Neural cell (in vitro differentiated cells): ENCODE data around the gene FSTL5. TPM values are rescaled to one million over a fixed set of nuclear protein-coding genes. Genes with fewer than 3 reads are reported as not detected.

Experiments used
- H2AFZ ChIP-seq: fragments of 200-600, 300-800 bp; sonication (generic), shearing (Covaris generic); 2 replicates; pipeline ENCODE4 v1.6.0; 2014; ENCODE audit warnings: low read depth, mild to moderate bottlenecking, antibody characterized with exemption, low read length, moderate library complexity
- H3F3A ChIP-seq: fragments of 200-600 bp; shearing (Covaris generic); 2 replicates; pipeline ENCODE4 v1.6.1; 2016; ENCODE audit warnings: mild to moderate bottlenecking, moderate library complexity, mixed read lengths, antibody characterized with exemption, low read length; ENCODE audit not compliant: insufficient read depth, poor library complexity, severe bottlenecking
- H3K27ac ChIP-seq: fragments of 200-600, 300-800 bp; sonication (generic), shearing (Covaris generic); 2 replicates; pipeline ENCODE4 v1.5.1; 2014; ENCODE audit warnings: mild to moderate bottlenecking, low read length, moderate library complexity
- H3K27me3 ChIP-seq: fragments of 300-800, 200-600 bp; sonication (generic), shearing (Covaris generic); 2 replicates; pipeline ENCODE4 v1.6.0; 2014; ENCODE audit warnings: mild to moderate bottlenecking, low read depth, low read length, moderate library complexity; ENCODE audit not compliant: insufficient read depth
- H3K36me3 ChIP-seq: fragments of 300-800, 200-600 bp; sonication (generic), shearing (Covaris generic); 2 replicates; pipeline ENCODE4 v1.5.1; 2014; ENCODE audit warnings: mild to moderate bottlenecking, antibody characterized with exemption, low read length, moderate library complexity; ENCODE audit not compliant: insufficient read depth
- H3K4me2 ChIP-seq: fragments of 300-800, 200-600 bp; sonication (generic), shearing (Covaris generic); 2 replicates; pipeline ENCODE4 v1.6.0; 2014; ENCODE audit warnings: mild to moderate bottlenecking, low read length
- H3K4me3 ChIP-seq: fragments of 300-800, 200-600 bp; sonication (generic), shearing (Covaris generic); 2 replicates; pipeline ENCODE4 v1.5.1; 2014; ENCODE audit warnings: mild to moderate bottlenecking, low read length, moderate library complexity
- H3K79me2 ChIP-seq: fragments of 200-600 bp; shearing (Covaris generic); replicated peaks from 2 replicates; pipeline ENCODE4 v1.6.0; 2014; ENCODE audit warnings: mild to moderate bottlenecking, low read length, moderate library complexity; ENCODE audit not compliant: insufficient read depth
- H3K9ac ChIP-seq: fragments of 300-800, 200-600 bp; sonication (generic), shearing (Covaris generic); 2 replicates; pipeline ENCODE4 v1.6.1; 2016; ENCODE audit warnings: mild to moderate bottlenecking, low read length, mixed read lengths
- H3K9me2 ChIP-seq: fragments of 200-600 bp; shearing (Covaris generic); 2 replicates; pipeline ENCODE4 v1.6.1; 2016; ENCODE audit warnings: mild to moderate bottlenecking, low read length, mixed read lengths; ENCODE audit not compliant: insufficient read depth
- H3K9me3 ChIP-seq: fragments of 200-600, 300-800 bp; sonication (generic), shearing (Covaris generic); 2 replicates; pipeline ENCODE4 v1.6.1; 2016; ENCODE audit warnings: mild to moderate bottlenecking, mixed run types, low read length, moderate library complexity, mixed read lengths
- H4K20me1 ChIP-seq: fragments of 200-600 bp; shearing (Covaris generic); 2 replicates; pipeline ENCODE4 v1.6.1; 2016; ENCODE audit warnings: mild to moderate bottlenecking, mixed run types; ENCODE audit not compliant: insufficient read depth
- EP300 ChIP-seq: fragments of 450-650 bp; conservative IDR thresholded peaks from 2 replicates; pipeline ENCODE4 v1.6.1; 2014; ENCODE audit warnings: antibody characterized with exemption, mild to moderate bottlenecking, moderate library complexity; ENCODE audit not compliant: poor library complexity, severe bottlenecking
- EZH2 ChIP-seq: fragments of 200-600, 300-800 bp; shearing (Covaris generic), sonication (generic); IDR thresholded peaks from 2 replicates; pipeline ENCODE4 v1.6.1; 2014; ENCODE audit warnings: antibody characterized with exemption, low read length, borderline replicate concordance, mild to moderate bottlenecking; ENCODE audit not compliant: insufficient read depth, poor library complexity, severe bottlenecking
- MXI1 ChIP-seq: fragments of 450-650 bp; conservative IDR thresholded peaks from 2 replicates; pipeline ENCODE4 v1.6.1; 2014; ENCODE audit warnings: antibody characterized with exemption, mild to moderate bottlenecking; ENCODE audit not compliant: poor library complexity, severe bottlenecking
- POLR2AphosphoS5 ChIP-seq: IDR thresholded peaks from 2 replicates; pipeline ENCODE4 v1.6.1; 2012
- RAD21 ChIP-seq: fragments of 450-650 bp; conservative IDR thresholded peaks from 2 replicates; pipeline ENCODE4 v1.6.1; 2014; ENCODE audit warnings: antibody characterized with exemption, mild to moderate bottlenecking, moderate library complexity
- SMC3 ChIP-seq: fragments of 450-650 bp; conservative IDR thresholded peaks from 2 replicates; pipeline ENCODE4 v1.6.1; 2014; ENCODE audit warnings: antibody characterized with exemption, mild to moderate bottlenecking, moderate library complexity; ENCODE audit not compliant: poor library complexity
- TAF1 ChIP-seq: IDR thresholded peaks from 2 replicates; pipeline ENCODE4 v1.6.1; 2012; ENCODE audit warnings: low read depth
- polyA plus RNA-seq: library from polyadenylated mRNA; depleted of rRNA; stranded (reverse); fragments of >200 nt; gene quantifications from 2 replicates; pipeline ENCODE4 v1.2.3, GENCODE V29; 2014
- TF ChIP-seq, protein P1 (sequence below): fragments of 450-650 bp; IDR thresholded peaks from 2 replicates; pipeline ENCODE4 v1.5.1; 2014; ENCODE audit warnings: antibody characterized with exemption, mild to moderate bottlenecking, moderate library complexity; ENCODE audit not compliant: poor library complexity, severe bottlenecking
- TF ChIP-seq, protein P2 (sequence below): IDR thresholded peaks from 2 replicates; pipeline ENCODE4 v1.6.1; 2012; ENCODE audit warnings: borderline replicate concordance

Gene FSTL5
- polyA plus RNA-seq, 1 donor from 2014 or later, result 6.8 TPM

DNA sequence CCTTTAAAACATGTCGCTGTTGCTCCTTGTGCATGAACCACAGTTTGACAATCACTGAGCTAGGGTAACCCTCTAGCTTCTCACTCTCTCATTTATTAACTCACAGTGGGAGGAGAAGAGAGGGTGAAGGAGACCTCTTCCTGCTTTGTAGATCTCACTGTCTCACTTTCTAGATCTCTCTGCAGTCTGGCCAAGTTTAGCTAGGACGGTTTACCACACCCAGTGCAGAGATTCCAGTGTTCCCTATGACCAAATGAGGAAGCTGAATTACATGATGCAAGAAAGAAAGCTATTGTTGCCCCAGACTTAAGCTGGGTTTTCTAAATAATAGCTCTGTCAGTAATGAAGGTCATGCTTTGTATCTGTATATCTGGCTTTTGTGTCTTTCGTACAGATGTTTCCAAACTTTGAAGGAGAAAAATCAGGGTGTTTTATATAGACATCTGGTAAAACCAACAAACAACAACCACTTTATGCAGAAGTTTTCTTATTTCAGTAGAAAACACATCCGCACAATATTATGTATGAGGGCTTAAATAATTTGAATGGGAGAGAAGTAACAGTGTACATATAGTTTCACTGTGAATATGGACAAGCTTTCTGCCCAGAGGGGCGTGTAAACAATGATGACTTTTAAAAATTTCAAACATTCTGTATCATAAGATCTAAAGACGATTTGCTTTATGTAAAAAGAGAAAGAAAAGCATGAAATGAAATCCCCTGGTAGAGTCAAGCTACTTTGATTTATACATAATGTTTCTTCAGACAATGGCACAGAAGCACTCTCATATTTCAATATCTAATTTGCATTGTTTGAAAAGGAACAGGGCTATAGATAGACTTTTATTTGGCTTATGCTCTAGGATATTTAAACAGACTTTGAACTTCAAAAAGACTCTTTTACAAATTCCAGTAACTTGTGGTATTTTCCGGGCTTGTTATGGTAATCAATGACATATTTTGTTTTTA, 582.3 kb downstream of the FSTL5 start:
- Histone ChIP-seq H3K9ac (no peak overlapping the region), H2AFZ (no peak overlapping the region), H3K79me2 (no peaks in the 10 kb centered on the region), H3K27ac (no peak overlapping the region), H3F3A (no peaks in the 10 kb centered on the region), H3K4me2 (no peak overlapping the region), H3K9me2 (no peaks in the 10 kb centered on the region), H3K36me3 (no peaks in the 10 kb centered on the region), H3K9me3 (no peaks in the 10 kb centered on the region), H3K4me3 (no peak overlapping the region), H3K27me3 (no peaks in the 10 kb centered on the region), H4K20me1 (no peaks in the 10 kb centered on the region)
- TF ChIP-seq, protein P1, sequence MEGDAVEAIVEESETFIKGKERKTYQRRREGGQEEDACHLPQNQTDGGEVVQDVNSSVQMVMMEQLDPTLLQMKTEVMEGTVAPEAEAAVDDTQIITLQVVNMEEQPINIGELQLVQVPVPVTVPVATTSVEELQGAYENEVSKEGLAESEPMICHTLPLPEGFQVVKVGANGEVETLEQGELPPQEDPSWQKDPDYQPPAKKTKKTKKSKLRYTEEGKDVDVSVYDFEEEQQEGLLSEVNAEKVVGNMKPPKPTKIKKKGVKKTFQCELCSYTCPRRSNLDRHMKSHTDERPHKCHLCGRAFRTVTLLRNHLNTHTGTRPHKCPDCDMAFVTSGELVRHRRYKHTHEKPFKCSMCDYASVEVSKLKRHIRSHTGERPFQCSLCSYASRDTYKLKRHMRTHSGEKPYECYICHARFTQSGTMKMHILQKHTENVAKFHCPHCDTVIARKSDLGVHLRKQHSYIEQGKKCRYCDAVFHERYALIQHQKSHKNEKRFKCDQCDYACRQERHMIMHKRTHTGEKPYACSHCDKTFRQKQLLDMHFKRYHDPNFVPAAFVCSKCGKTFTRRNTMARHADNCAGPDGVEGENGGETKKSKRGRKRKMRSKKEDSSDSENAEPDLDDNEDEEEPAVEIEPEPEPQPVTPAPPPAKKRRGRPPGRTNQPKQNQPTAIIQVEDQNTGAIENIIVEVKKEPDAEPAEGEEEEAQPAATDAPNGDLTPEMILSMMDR, result no peak
- TF ChIP-seq POLR2AphosphoS5, result no peak
- no peak for TF ChIP-seq TAF1
- no peak for TF ChIP-seq SMC3
- no peak for TF ChIP-seq RAD21
- TF ChIP-seq, protein P2, sequence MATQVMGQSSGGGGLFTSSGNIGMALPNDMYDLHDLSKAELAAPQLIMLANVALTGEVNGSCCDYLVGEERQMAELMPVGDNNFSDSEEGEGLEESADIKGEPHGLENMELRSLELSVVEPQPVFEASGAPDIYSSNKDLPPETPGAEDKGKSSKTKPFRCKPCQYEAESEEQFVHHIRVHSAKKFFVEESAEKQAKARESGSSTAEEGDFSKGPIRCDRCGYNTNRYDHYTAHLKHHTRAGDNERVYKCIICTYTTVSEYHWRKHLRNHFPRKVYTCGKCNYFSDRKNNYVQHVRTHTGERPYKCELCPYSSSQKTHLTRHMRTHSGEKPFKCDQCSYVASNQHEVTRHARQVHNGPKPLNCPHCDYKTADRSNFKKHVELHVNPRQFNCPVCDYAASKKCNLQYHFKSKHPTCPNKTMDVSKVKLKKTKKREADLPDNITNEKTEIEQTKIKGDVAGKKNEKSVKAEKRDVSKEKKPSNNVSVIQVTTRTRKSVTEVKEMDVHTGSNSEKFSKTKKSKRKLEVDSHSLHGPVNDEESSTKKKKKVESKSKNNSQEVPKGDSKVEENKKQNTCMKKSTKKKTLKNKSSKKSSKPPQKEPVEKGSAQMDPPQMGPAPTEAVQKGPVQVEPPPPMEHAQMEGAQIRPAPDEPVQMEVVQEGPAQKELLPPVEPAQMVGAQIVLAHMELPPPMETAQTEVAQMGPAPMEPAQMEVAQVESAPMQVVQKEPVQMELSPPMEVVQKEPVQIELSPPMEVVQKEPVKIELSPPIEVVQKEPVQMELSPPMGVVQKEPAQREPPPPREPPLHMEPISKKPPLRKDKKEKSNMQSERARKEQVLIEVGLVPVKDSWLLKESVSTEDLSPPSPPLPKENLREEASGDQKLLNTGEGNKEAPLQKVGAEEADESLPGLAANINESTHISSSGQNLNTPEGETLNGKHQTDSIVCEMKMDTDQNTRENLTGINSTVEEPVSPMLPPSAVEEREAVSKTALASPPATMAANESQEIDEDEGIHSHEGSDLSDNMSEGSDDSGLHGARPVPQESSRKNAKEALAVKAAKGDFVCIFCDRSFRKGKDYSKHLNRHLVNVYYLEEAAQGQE, result no peak

DNA sequence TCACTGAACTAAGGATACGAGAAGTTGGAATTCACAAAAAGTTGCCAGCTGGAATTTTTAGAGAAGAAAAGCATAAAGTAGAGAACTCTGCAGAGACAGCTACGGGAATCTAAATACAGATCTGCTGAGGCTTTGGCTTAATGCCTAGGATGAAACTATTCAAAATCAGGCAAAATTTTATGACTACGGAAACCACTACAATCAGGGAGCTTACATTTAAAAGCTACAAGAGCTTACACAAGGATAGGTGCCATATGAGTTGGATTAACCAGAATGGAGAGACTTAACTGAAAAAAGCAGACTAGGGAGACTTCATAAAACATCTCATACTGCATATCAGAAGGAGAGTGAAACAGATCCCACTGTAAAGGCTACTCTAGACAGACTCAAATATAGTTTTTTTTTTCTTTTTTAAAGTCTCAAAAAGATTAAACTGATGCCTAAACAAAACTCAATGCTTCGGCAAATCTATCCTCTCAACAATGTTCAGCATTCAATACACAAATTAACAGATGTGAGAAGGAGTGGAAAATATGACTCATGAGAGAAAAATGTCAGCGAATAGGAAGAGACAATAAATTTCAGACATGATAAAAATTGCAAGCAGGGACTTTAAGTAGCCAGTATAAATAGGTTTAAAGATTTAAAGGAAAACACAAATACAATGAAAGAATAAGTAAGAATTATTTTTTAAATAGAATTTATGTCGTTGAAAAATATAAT, 586.1 kb downstream of the FSTL5 start:
- no peaks in the 10 kb centered on the region for H3K9me3 ChIP-seq
- no peaks in the 10 kb centered on the region for H3K79me2 ChIP-seq
- no peaks in the 10 kb centered on the region for H3K36me3 ChIP-seq
- H3K4me3 ChIP-seq, result no peak overlapping the region
- no peaks in the 10 kb centered on the region for H3K27me3 ChIP-seq
- TF ChIP-seq EP300 (no peak), EZH2 (no peak), MXI1 (no peak), SMC3 (no peak), RAD21 (no peak), TAF1 (no peak), POLR2AphosphoS5 (no peak)
- TF ChIP-seq, protein P2, result no peak
- TF ChIP-seq, protein P1, result no peak
- no peaks in the 10 kb centered on the region for H4K20me1 ChIP-seq
- H3K9me2 ChIP-seq, result no peaks in the 10 kb centered on the region
- H3K9ac ChIP-seq, result no peak overlapping the region
- no peaks in the 10 kb centered on the region for H3F3A ChIP-seq
- no peak overlapping the region for H3K27ac ChIP-seq
- H3K4me2 ChIP-seq, result no peak overlapping the region
- H2AFZ ChIP-seq, result no peak overlapping the region
